ENCODE results near the gene ZNF22. TPM values are rescaled to one million over a fixed set of nuclear protein-coding genes. Genes with fewer than 3 reads are reported as not detected.

Gene ZNF22
- polyA plus RNA-seq, 6 donors from 2014 or later: 52.9 to 73.2 (median 61.9) TPM

- Mint-ChIP-seq H3K9me3 (no peaks in the 10 kb centered on the region), H3K27me3 (peaks cover 3 to 19% (median 12%) of the 10 kb centered on the region in 3 donors), H3K4me1 (peaks cover 0 to 7% (median 0%) of the 10 kb centered on the region in 3 donors), H3K4me3 (no peak overlapping the region), H3K36me3 (no peaks in the 10 kb centered on the region), H3K27ac (peak overlapping the region in 1 of 6 donors; percentile 38)
- no peak for DNase-seq
- no peak for ATAC-seq (ENCODE audit: low read depth in 2 of 2)
Observed at GRCh38 chr10:44993226-44993921, 7.3 kb upstream of the ZNF22 start.

- H3K27ac Mint-ChIP-seq: peak overlapping the region in 2 of 6 donors; percentile 10 to 38
- H3K4me1 Mint-ChIP-seq: peaks cover 0 to 7% (median 0%) of the 10 kb centered on the region in 3 donors
- ATAC-seq (ENCODE audit: low read depth in 2 of 2): no peak
- H3K4me3 Mint-ChIP-seq: no peak overlapping the region
- DNase-seq: no peak
- no peaks in the 10 kb centered on the region for H3K36me3 Mint-ChIP-seq
- H3K27me3 Mint-ChIP-seq: peaks cover 6 to 19% (median 12%) of the 10 kb centered on the region in 3 donors
- H3K9me3 Mint-ChIP-seq: no peaks in the 10 kb centered on the region
Observed at GRCh38 chr10:44993922-44994751, 6.6 kb upstream of the ZNF22 start.

GRCh38 chr10:44994752-44995530 is 5.8 kb upstream of the ZNF22 start:
- H3K27ac Mint-ChIP-seq: peak overlapping the region in 1 of 6 donors; percentile 9
- H3K4me3 Mint-ChIP-seq: no peak overlapping the region
- ATAC-seq (ENCODE audit: low read depth in 2 of 2): no peak
- H3K4me1 Mint-ChIP-seq: peaks cover 3 to 11% (median 4%) of the 10 kb centered on the region in 3 donors
- H3K27me3 Mint-ChIP-seq: peaks cover 6 to 17% (median 12%) of the 10 kb centered on the region in 3 donors
- no peaks in the 10 kb centered on the region for H3K9me3 Mint-ChIP-seq
- no peaks in the 10 kb centered on the region for H3K36me3 Mint-ChIP-seq
- DNase-seq: no peak

- no peak for ATAC-seq (ENCODE audit: low read depth in 2 of 2)
- Mint-ChIP-seq H3K4me1 (peaks cover 9 to 17% (median 10%) of the 10 kb centered on the region in 3 donors), H3K9me3 (no peaks in the 10 kb centered on the region), H3K27me3 (peaks cover 3 to 12% (median 11%) of the 10 kb centered on the region in 3 donors), H3K4me3 (peak overlapping the region in 2 of 8 donors; percentile 22 to 41), H3K36me3 (no peaks in the 10 kb centered on the region), H3K27ac (peak overlapping the region in 3 of 6 donors; percentile 38 to 67 (median 39))
- DNase-seq: no peak
Observed at GRCh38 chr10:44995581-44995913, 5.2 kb upstream of the ZNF22 start.

- Mint-ChIP-seq H3K4me1 (peaks cover 10 to 18% (median 12%) of the 10 kb centered on the region in 3 donors), H3K4me3 (peak overlapping the region in 1 of 8 donors; percentile 41), H3K27me3 (peaks cover 3 to 8% (median 8%) of the 10 kb centered on the region in 3 donors), H3K9me3 (no peaks in the 10 kb centered on the region), H3K27ac (peak overlapping the region in 4 of 6 donors; percentile 38 to 67 (median 43)), H3K36me3 (no peaks in the 10 kb centered on the region)
- ATAC-seq (ENCODE audit: low read depth in 2 of 2) (no peak), DNase-seq (no peak)
Observed at GRCh38 chr10:44995914-44996669, 4.6 kb upstream of the ZNF22 start.

- Mint-ChIP-seq H3K4me1 (peaks cover 13 to 27% (median 16%) of the 10 kb centered on the region in 3 donors), H3K27me3 (peaks cover 0 to 5% (median 3%) of the 10 kb centered on the region in 3 donors), H3K9me3 (no peaks in the 10 kb centered on the region), H3K27ac (peak overlapping the region in 1 of 6 donors; percentile 82), H3K36me3 (no peaks in the 10 kb centered on the region), H3K4me3 (no peak overlapping the region)
- ATAC-seq (ENCODE audit: low read depth in 2 of 2) (no peak), DNase-seq (no peak)
Observed at GRCh38 chr10:44997105-44997748, 3.5 kb upstream of the ZNF22 start.

GRCh38 chr10:44998146-44998631 is 2.5 kb upstream of the ZNF22 start:
- H3K9me3 Mint-ChIP-seq: peaks cover 0 to 7% (median 2%) of the 10 kb centered on the region in 7 donors
- peak overlapping the region in 2 of 8 donors; percentile 9 to 86 for H3K4me3 Mint-ChIP-seq
- H3K27ac Mint-ChIP-seq: peak overlapping the region in 1 of 6 donors; percentile 17
- ATAC-seq (ENCODE audit: low read depth in 2 of 2): no peak
- peaks cover 15 to 33% (median 16%) of the 10 kb centered on the region in 3 donors for H3K4me1 Mint-ChIP-seq
- peaks cover 0 to 3% (median 0%) of the 10 kb centered on the region in 3 donors for H3K27me3 Mint-ChIP-seq
- no peak for DNase-seq
- peaks cover 1 to 2% of the 10 kb centered on the region in 2 donors for H3K36me3 Mint-ChIP-seq

- Mint-ChIP-seq H3K4me1 (peaks cover 15 to 39% (median 16%) of the 10 kb centered on the region in 3 donors), H3K27me3 (peaks cover 0 to 3% (median 0%) of the 10 kb centered on the region in 3 donors), H3K36me3 (peaks cover 19 to 20% of the 10 kb centered on the region in 2 donors), H3K27ac (peak overlapping the region; percentile 93 to 97 (median 94)), H3K4me3 (peak overlapping the region; percentile 86 to 97 (median 94)), H3K9me3 (peaks cover 0 to 18% (median 8%) of the 10 kb centered on the region in 7 donors)
- DNase-seq: no peak
- peak; percentile 7 to 13 for ATAC-seq (ENCODE audit: low read depth in 2 of 2)
Observed at GRCh38 chr10:45000138-45000751, 478 bp upstream of the ZNF22 start.

- ATAC-seq (ENCODE audit: low read depth in 2 of 2) (peak; percentile 63 to 66), DNase-seq (peak; percentile 46)
- H3K36me3 Mint-ChIP-seq: peaks cover 19 to 20% of the 10 kb centered on the region in 2 donors
- H3K4me1 Mint-ChIP-seq: peaks cover 20 to 32% (median 22%) of the 10 kb centered on the region in 3 donors
- peak overlapping the region; percentile 66 to 94 (median 90) for H3K27ac Mint-ChIP-seq
- peaks cover 0 to 18% (median 8%) of the 10 kb centered on the region in 7 donors for H3K9me3 Mint-ChIP-seq
- H3K27me3 Mint-ChIP-seq: peaks cover 0 to 3% (median 0%) of the 10 kb centered on the region in 3 donors
- H3K4me3 Mint-ChIP-seq: peak overlapping the region; percentile 85 to 94 (median 91)
Observed at GRCh38 chr10:45001381-45002148, 842 bp downstream of the ZNF22 start.

- H3K27me3 Mint-ChIP-seq: peaks cover 0 to 3% (median 0%) of the 10 kb centered on the region in 3 donors
- no peak for DNase-seq
- H3K36me3 Mint-ChIP-seq: peaks cover 19 to 20% of the 10 kb centered on the region in 2 donors
- H3K9me3 Mint-ChIP-seq: peaks cover 0 to 18% (median 8%) of the 10 kb centered on the region in 7 donors
- H3K4me3 Mint-ChIP-seq: peak overlapping the region in 2 of 8 donors; percentile 30 to 86
- H3K27ac Mint-ChIP-seq: peak overlapping the region in 2 of 6 donors; percentile 7 to 47
- ATAC-seq (ENCODE audit: low read depth in 2 of 2): no peak
- H3K4me1 Mint-ChIP-seq: peaks cover 20 to 32% (median 22%) of the 10 kb centered on the region in 3 donors
Observed at GRCh38 chr10:45003432-45004000, 2.8 kb downstream of the ZNF22 start.
